GM15510 (cell line): ENCODE measurements around the gene BHLHA9.
A peak's percentile ranks its signal among the peaks of the same experiment; 100 is the strongest.

Experiments
- POLR2A ChIP-seq: IDR thresholded peaks from 3 replicates; pipeline ENCODE4 v1.6.1; 2011; ENCODE audit warnings: borderline replicate concordance; ENCODE audit not compliant: insufficient read length; ENCODE audit errors: extremely low read depth

Gene BHLHA9

GRCh38 chr17:1270210-1271029 is at the start of gene BHLHA9:
BHLHA9 (plus strand) TSS chr17:1270444; CDS start chr17:1270564, 120 bp downstream.
- TF ChIP-seq POLR2A, result no peak

GRCh38 chr17:1221209-1221608 is 49.0 kb upstream of the BHLHA9 start:
- TF ChIP-seq POLR2A, result no peak

DNA sequence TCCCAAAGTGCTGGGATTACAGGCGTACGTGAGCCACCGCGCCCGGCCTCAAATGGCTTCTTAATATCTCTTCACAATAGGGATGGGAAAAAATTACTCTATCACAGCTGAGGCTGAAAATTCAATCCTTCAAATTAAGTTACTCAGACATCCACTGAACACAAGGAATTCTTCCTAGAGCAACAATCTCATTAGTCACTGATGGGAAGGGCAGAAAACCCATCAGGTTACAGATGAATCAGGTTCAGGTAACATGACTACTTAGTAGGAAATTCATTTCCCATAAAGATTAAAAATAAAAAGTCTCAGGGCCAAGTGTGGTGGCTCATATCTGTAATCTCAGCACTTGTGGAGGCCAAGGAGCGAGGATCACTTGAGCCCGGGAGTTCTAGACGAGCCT is 47.9 kb upstream of the BHLHA9 start:
- no peak for TF ChIP-seq POLR2A

- no peak for TF ChIP-seq POLR2A
Measured at GRCh38 chr17:1223662-1224061, 46.6 kb upstream of the BHLHA9 start.

- TF ChIP-seq POLR2A, result no peak
Measured at GRCh38 chr17:1224330-1224729, 45.9 kb upstream of the BHLHA9 start.

DNA sequence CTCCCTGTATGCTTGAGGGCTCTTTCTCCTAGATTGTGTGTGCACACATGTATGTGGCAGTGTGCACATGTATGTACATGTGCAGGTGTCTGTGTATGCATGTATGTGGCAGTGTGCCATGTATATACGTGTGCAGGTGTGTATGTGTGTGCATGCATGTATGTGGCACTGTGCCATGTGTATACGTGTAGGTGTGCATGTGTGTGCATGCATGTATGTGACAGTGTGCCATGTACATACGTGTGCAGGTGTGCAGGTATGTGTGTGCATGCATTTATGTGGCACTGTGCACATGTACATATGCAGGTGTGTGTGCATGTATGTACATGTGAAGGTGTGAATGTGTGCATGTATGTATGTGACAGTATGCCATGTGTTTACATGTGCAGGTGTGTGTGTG is 43.9 kb upstream of the BHLHA9 start:
- no peak for TF ChIP-seq POLR2A

GRCh38 chr17:1227365-1227764 is 42.9 kb upstream of the BHLHA9 start:
- no peak for TF ChIP-seq POLR2A

DNA sequence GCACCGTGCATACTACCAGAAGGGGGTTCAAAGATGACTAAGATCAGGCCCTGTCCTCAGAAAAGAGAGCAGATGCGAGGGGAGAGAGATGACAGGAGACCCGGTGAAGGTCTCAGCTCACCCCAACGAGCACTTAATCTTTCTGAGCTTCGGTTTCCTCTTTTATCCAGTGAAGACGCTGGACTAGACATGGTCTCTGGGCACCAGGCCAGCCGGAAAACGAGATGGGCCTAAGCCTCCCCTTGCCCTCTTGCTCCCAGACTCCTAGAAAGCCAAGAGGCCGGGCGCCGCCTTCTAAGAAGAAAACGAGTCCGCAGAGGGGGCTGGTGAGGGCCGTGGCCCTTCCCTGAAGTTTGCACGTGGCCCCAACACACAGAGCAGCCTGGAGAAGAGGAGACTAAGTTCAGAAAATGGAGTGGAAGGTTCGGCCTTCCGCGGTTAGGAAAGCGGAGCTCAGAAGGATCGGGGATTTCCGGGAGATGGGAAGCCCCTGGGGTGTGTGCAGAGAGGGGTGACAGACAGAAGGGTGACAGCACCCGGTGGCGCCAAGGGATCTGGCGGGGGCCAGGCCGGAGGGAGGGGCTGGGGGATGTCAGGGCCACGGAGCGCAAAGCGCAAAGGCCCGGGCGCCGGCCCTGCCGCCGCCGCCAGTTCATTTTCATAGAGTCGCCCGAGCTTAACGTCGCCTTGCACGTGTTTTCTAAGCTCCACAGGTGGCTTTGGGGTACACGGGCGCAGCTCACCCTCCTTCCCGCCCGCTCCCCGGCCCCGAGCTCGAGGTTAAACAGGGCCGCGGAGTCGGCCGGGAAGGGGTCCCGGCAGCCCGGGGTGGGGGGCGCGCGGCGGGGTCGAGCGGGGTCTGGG is 42.1 kb upstream of the BHLHA9 start:
- peak; percentile 50 for TF ChIP-seq POLR2A

DNA sequence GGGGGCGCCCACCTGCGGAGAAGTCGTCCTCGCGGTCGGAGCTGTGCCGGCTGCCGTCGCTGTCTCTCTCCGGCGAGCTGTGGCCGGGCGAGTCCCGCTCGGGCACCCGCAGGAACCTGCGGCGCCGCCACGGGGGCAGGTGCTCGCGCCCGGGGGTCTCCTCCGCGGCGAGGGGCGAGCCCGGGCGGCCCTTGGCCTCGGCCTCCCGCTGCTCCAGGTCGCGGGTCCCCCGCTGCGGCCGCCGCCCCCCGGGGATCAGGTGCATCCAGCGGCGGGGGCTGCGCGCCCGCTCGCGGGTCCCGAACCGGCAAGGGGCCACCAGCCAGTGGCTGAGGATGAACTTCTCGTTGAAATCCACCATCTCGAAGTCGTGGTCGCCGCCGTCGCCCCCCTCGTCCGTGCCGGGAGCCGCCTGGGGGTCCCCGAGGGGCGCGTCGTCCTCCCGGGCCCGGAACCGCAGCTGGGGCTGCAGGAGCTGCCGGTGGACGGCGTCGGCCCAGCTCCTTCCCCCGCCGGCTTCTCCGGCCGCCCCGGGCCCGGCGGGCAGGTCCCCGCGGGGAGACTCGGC is 41.4 kb upstream of the BHLHA9 start:
- TF ChIP-seq POLR2A, result no peak

DNA sequence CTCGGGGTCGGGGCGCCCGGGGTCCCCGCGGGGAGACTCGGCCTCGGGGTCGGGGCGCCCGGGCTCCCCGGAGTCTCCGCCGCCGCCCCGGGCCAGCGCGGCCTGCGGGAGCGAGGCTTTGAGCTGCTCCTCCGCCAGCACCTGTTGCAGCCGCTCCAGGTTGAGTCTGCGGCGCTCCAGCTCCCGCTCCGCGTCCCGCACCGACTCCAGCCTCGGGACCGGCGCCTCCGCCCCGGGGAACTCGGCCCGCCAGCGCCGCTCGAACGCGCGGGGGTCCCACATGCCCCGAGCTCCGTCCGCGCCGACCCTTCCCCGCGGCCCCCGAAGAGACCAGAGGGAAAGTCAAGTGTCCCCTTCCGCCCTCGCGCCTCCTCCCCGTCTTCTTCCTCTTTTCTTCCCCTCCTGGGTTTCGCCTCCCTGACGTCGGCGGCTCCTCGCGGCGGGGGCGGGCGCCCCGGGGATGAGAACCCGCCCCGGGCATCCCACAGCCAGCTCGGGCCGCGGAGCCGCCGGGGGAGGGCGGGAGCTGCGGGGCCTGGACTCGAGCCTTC is 40.8 kb upstream of the BHLHA9 start:
- peak; percentile 81 for TF ChIP-seq POLR2A

DNA sequence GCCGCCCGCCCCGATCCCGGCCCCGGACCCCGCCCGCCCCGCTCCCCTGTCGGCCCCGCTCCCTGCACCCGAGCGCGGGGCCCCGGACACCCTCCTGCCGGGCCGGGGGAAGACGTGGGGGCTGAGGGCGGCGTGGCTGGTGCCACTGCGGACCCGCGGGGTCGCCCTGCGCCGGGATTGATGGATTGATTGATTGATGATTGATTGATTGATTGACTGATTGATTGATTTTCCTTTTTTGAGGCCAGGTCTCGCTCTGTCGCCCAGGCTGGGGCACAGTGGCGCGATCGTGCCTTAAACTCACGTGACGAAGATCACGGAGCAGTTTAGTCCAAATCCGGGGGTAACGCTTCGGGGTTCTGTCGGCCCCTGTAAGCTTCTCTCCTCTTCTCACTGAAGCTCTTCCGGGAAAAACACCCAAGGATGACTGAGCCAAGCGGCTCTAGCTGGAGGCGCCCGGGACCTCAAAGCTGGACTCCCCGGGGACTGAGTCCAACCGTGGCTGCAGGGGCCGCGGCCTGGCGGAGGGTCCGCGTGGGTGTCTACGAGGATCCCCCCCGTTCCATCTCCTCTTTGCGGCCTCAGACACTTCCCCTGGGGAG is 40.2 kb upstream of the BHLHA9 start:
- no peak for TF ChIP-seq POLR2A

- no peak for TF ChIP-seq POLR2A
Measured at GRCh38 chr17:1231456-1231855, 38.8 kb upstream of the BHLHA9 start.

DNA sequence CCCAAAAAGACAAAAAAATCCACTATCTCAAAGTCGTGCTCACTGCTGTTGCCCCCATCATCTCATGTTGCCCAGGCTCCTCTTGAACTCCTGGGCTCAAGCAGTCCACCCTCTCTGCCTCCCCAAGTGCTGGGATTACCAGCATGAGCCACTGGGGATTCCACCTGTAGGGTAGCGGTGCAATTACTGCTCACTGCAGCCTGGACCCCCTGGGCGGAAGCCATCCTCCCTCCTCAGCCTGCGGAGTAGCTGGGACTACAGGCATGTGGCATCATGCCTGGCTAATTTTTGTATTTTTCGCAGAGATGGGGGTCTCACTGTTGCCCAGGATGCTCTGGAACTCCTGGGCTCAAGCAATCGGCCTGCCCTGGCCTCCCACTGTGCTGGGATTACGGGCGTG is 37.9 kb upstream of the BHLHA9 start:
- no peak for TF ChIP-seq POLR2A

DNA sequence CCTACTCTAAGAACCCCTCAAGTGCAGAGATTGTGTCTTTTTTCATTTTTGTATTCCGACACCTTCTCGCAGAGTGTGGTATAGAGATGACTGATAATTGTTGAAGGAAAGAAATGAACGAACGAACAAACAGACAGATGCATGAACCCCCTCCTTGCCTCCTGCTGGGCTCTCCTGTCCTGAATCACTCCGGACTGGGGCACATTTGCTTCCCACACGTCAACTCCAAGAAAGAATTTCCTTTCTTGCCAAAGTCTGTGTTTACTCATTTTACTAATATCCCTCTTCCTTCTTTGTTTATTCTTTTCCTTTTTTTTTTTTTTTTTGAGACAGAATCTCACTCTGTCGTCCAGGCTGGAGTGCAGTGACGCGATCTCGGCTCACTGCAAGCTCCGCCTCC is 37.5 kb upstream of the BHLHA9 start:
- TF ChIP-seq POLR2A, result no peak

DNA sequence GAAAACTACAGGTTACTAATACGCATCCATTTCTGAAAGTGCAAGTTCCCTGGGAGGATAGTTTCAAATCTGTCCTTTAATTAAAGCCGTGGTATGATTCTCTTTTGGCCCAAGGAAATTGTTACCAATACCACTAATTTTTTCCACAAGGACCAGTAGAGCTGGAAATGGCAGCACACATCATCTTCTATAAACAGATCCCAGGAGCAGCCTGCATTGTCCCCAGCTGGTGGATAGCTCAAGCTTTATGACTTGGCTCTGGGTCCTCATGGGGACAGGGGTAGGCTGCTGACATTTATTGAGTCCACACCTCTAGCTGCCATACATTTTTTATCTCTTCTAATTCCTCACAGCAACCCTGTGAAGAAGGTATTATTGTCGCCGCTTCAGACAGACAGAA is 35.8 kb upstream of the BHLHA9 start:
- TF ChIP-seq POLR2A, result no peak
